ENCODE results near the gene GJA10.

The GJA10 gene

GRCh38 chr6:89944826-89945407 is 50.6 kb downstream of the GJA10 start:
- DNase-seq (ENCODE audit: low read depth), result no peak
